Astrocyte (in vitro differentiated cells and primary cell): ENCODE data around the gene RABGGTA.

Experiments
- EZH2 ChIP-seq: IDR thresholded peaks from 2 replicates; pipeline ENCODE4 v1.6.1; 2012; ENCODE audit warnings: mild to moderate bottlenecking, low read length, inconsistent platforms; ENCODE audit not compliant: insufficient read depth
- TF ChIP-seq, protein P1 (sequence below): IDR thresholded peaks from 2 replicates; pipeline ENCODE4 v1.5.1; 2011; ENCODE audit warnings: low read depth, mild to moderate bottlenecking, inconsistent platforms, low read length, moderate library complexity; ENCODE audit not compliant: insufficient read depth

DNA sequence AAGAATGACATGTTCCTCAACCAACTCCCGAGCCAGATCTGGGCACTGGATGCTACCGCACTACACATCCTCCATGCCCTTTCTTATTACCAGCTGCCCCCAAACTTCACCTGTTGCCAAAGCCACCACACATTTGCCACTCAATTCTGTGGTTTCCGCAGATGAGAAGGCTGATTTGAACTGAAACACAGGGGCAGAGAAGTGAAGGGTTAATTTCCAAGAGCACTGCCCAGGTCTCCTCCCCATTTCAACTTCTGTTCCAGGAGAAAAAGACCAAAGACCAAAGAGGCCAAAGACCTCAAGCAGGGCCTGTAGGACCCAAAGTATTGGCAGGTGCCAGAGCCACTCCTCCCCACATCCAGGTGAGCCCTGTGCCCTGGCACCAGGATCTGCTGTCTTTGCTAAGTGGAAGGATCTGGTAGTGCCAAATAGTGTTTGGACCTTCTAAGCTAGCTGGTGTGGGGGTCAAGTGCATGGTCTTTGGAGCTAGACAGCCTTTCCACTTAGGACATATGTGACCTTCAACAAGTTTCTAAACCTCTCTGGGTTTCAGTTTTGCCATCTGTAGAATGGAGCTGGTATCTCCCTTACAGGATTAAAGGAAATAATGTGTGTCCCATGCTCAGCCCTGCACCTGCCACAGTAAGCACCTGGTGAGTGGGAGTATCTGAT is 20.2 kb upstream of the RABGGTA start:
- TF ChIP-seq, protein P1, sequence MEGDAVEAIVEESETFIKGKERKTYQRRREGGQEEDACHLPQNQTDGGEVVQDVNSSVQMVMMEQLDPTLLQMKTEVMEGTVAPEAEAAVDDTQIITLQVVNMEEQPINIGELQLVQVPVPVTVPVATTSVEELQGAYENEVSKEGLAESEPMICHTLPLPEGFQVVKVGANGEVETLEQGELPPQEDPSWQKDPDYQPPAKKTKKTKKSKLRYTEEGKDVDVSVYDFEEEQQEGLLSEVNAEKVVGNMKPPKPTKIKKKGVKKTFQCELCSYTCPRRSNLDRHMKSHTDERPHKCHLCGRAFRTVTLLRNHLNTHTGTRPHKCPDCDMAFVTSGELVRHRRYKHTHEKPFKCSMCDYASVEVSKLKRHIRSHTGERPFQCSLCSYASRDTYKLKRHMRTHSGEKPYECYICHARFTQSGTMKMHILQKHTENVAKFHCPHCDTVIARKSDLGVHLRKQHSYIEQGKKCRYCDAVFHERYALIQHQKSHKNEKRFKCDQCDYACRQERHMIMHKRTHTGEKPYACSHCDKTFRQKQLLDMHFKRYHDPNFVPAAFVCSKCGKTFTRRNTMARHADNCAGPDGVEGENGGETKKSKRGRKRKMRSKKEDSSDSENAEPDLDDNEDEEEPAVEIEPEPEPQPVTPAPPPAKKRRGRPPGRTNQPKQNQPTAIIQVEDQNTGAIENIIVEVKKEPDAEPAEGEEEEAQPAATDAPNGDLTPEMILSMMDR: no peak
- no peak for TF ChIP-seq EZH2
